Liver (tissue), 9 donors: ENCODE measurements around the gene C2CD2. TPM values are rescaled to one million over a fixed set of nuclear protein-coding genes. Genes with fewer than 3 reads are reported as not detected.

ENCODE experiments used
- DNase-seq: peaks from one replicate; pipeline ENCODE4 v3.0.0-alpha.2; 2017; ENCODE audit warnings: low spot score
- H3K27ac ChIP-seq, 2 donors: one replicate each; pipeline ENCODE4 v1.7.0; 2013; ENCODE audit warnings: inconsistent platforms in 2 of 2, low read length in 2 of 2, control low read depth in 1 of 2, low read depth in 1 of 2, mild to moderate bottlenecking in 1 of 2
- H3K27me3 ChIP-seq, 4 donors: one replicate each; pipeline versions ENCODE4 v1.6.1 to v1.7.0; 2013; ENCODE audit warnings: low read length in 3 of 4, inconsistent platforms in 1 of 4, mild to moderate bottlenecking in 1 of 4, moderate library complexity in 1 of 4; ENCODE audit not compliant: control insufficient read depth in 4 of 4, insufficient read depth in 4 of 4
- H3K36me3 ChIP-seq, 4 donors: one replicate each; pipeline versions ENCODE4 v1.6.1 to v1.7.0; 2013; ENCODE audit warnings: low read length in 3 of 4, mild to moderate bottlenecking in 3 of 4, low read depth in 1 of 4, moderate library complexity in 1 of 4; ENCODE audit not compliant: control insufficient read depth in 4 of 4, insufficient read depth in 3 of 4
- H3K4me1 ChIP-seq, 4 donors: one replicate each; pipeline versions ENCODE4 v1.6.1 to v1.7.0; 2013; ENCODE audit warnings: low read length in 3 of 4, mild to moderate bottlenecking in 3 of 4, moderate library complexity in 1 of 4; ENCODE audit not compliant: control insufficient read depth in 4 of 4, insufficient read depth in 4 of 4
- H3K4me3 ChIP-seq, 3 donors: one replicate each; pipeline versions ENCODE4 v1.6.1 to v1.7.0; 2013; ENCODE audit warnings: low read length in 3 of 3, control low read depth in 1 of 3, low read depth in 1 of 3, mild to moderate bottlenecking in 1 of 3
- H3K9ac ChIP-seq, 2 donors: one replicate each; pipeline ENCODE4 v1.7.0; 2013; ENCODE audit warnings: low read length in 2 of 2, mild to moderate bottlenecking in 2 of 2, moderate library complexity in 2 of 2, control low read depth in 1 of 2, low read depth in 1 of 2
- H3K9me3 ChIP-seq, 4 donors: one replicate each; pipeline versions ENCODE4 v1.6.1 to v1.7.0; 2013; ENCODE audit warnings: low read length in 3 of 4; ENCODE audit not compliant: control insufficient read depth in 4 of 4
- CTCF ChIP-seq: fragments of 150-350 bp; IDR thresholded peaks from 2 replicates; pipeline ENCODE4 v1.5.1; 2017; ENCODE audit warnings: improper control_type of control experiment, low read depth, low read length; ENCODE audit not compliant: missing input control
- EGR1 ChIP-seq, 2 donors: IDR thresholded peaks; 2 replicates each; pipeline ENCODE4 v1.6.1; 2016 to 2018; ENCODE audit warnings: antibody characterized with exemption in 2 of 2, low read depth in 2 of 2
- FOXA1 ChIP-seq: IDR thresholded peaks from 2 replicates; pipeline ENCODE4 v1.6.1; 2016; ENCODE audit warnings: antibody characterized with exemption
- FOXA2 ChIP-seq: IDR thresholded peaks from 2 replicates; pipeline ENCODE4 v1.6.1; 2016; ENCODE audit warnings: antibody characterized with exemption
- GABPA ChIP-seq, 2 donors: IDR thresholded peaks in 1 of 2; conservative IDR thresholded peaks in 1 of 2; 2 replicates each; pipeline ENCODE4 v1.6.1; 2016; ENCODE audit warnings: antibody characterized with exemption in 2 of 2, mild to moderate bottlenecking in 1 of 2, moderate library complexity in 1 of 2
- HNF4A ChIP-seq, 2 donors: conservative IDR thresholded peaks; 2 replicates each; pipeline ENCODE4 v1.6.1; 2016; ENCODE audit warnings: antibody characterized with exemption in 2 of 2, mild to moderate bottlenecking in 2 of 2
- HNF4G ChIP-seq: IDR thresholded peaks from 2 replicates; pipeline ENCODE4 v1.6.1; 2016; ENCODE audit warnings: antibody characterized with exemption
- JUND ChIP-seq, 2 donors: IDR thresholded peaks; 2 replicates each; pipeline ENCODE4 v1.6.1; 2016; ENCODE audit warnings: antibody characterized with exemption in 2 of 2
- MAX ChIP-seq: IDR thresholded peaks from 2 replicates; pipeline ENCODE4 v1.6.1; 2016; ENCODE audit warnings: antibody characterized with exemption
- NR2F2 ChIP-seq: IDR thresholded peaks from 2 replicates; pipeline ENCODE4 v1.6.1; 2016; ENCODE audit warnings: antibody characterized with exemption
- RAD21 ChIP-seq, 2 donors: IDR thresholded peaks; 2 replicates each; pipeline ENCODE4 v1.6.1; 2016; ENCODE audit warnings: antibody characterized with exemption in 2 of 2, mild to moderate bottlenecking in 2 of 2
- REST ChIP-seq: IDR thresholded peaks from 2 replicates; pipeline ENCODE4 v1.6.1; 2016; ENCODE audit warnings: antibody characterized with exemption, mild to moderate bottlenecking
- RXRA ChIP-seq, 2 donors: IDR thresholded peaks; 2 replicates each; pipeline ENCODE4 v1.6.1; 2017 to 2018; ENCODE audit warnings: antibody characterized with exemption in 2 of 2, mild to moderate bottlenecking in 1 of 2
- SP1 ChIP-seq: IDR thresholded peaks from 2 replicates; pipeline ENCODE4 v1.6.1; 2018; ENCODE audit warnings: antibody characterized with exemption, mild to moderate bottlenecking
- TAF1 ChIP-seq: conservative IDR thresholded peaks from 2 replicates; pipeline ENCODE4 v1.6.1; 2016; ENCODE audit warnings: antibody characterized with exemption, mild to moderate bottlenecking
- YY1 ChIP-seq: IDR thresholded peaks from 2 replicates; pipeline ENCODE4 v1.6.1; 2016; ENCODE audit warnings: antibody characterized with exemption, mild to moderate bottlenecking
- ZBTB33 ChIP-seq: IDR thresholded peaks from 2 replicates; pipeline ENCODE4 v1.6.1; 2016; ENCODE audit warnings: antibody characterized with exemption
- WGBS: extraction: QIAGEN DNeasy Blood & Tissue Kit; methylation state at CpG from one replicate; pipeline ENCODE4 v1.1.7; 2013; 5-methylcytosine and 5-hydroxymethylcytosine counted together
- polyA plus RNA-seq, 2 donors: library from polyadenylated mRNA; stranded (reverse) in 1 of 2; unstranded in 1 of 2; fragments of 200-250 nt in 1 of 2; fragments of >200 nt in 1 of 2; fragmentation: Nextera tagmentation in 1 of 2; extraction: Ambion mirVana in 1 of 2; gene quantifications; one replicate each; pipeline versions ENCODE4 v1.2.1 to v1.2.3, GENCODE V29; 2013 to 2015
- total RNA-seq, 2 donors: library from RNA; depleted of rRNA; stranded (reverse); fragments of >200 nt; gene quantifications; one replicate each; pipeline ENCODE4 v1.2.3, GENCODE V29; 2014
- TF ChIP-seq, protein P1 (sequence below): IDR thresholded peaks from 2 replicates; pipeline ENCODE4 v1.6.1; 2016; ENCODE audit warnings: antibody characterized with exemption
- donor health status: healthy.
- donor health status: healthy.
- donor health status: healthy.
- donor health status: healthy.
- donor health status: healthy.

Gene C2CD2
- total and polyA plus RNA-seq, 4 donors: 2.9 to 17.9 (median 6.0) TPM

GRCh38 chr21:41919666-41920398 lies 34.0 kb downstream of the C2CD2 start (continued):
- no peak for TF ChIP-seq MAX
- no peak for TF ChIP-seq EGR1 (IDR thresholded peaks at IDR 0.05; ENCODE audit: low read depth in 2 of 2)
- no peak for TF ChIP-seq YY1
- no peak for TF ChIP-seq NR2F2
- TF ChIP-seq FOXA1: no peak
- TF ChIP-seq, protein P1, sequence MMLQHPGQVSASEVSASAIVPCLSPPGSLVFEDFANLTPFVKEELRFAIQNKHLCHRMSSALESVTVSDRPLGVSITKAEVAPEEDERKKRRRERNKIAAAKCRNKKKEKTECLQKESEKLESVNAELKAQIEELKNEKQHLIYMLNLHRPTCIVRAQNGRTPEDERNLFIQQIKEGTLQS: no peak

DNA sequence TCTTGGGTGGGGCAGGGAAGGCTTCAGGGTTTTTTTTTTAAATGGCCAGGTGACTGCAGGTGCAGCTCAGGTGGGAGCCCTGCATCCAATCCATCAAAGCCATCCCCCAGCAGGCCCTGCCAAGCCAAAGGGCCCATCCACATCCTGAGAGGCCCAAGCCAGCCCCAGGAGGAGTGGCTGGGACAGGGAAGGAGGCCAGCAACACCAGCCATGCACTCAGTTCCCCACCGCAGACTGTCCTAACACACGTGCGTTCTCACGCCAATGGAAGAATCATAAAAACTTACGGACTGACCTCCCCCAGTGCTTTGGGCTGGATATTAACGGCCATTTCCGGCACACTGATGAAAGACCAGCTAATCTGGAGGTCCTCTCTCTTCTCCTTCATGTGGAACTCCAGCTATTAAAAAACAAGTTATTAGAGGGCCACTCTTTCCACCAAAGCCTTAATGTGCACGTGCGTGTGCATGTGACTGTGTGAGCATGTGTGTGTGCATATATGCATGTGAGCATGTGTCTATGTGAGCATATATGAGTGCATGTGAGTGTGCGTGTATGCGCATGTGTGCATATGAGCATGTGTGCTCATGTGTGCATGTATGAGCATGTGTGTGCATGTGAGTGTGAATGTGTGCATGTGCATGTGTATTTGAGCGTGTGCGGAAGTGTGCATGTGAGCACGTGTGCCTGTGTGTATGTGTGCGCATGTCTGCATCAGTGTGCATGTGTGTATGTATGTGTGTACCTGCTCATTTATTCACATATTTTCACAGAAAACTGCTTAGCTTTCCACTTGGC lies 35.1 kb downstream of the C2CD2 start:
- H3K27me3 ChIP-seq: no peaks in the 10 kb centered on the region
- peaks cover 0 to 3% (median 2%) of the 10 kb centered on the region in 4 donors for H3K4me1 ChIP-seq
- no peak overlapping the region for H3K4me3 ChIP-seq
- no peak for TF ChIP-seq FOXA1
- no peak for TF ChIP-seq RXRA (IDR thresholded peaks at IDR 0.05)
- no peak for TF ChIP-seq FOXA2
- TF ChIP-seq YY1: no peak
- TF ChIP-seq MAX: no peak
- no peak for TF ChIP-seq JUND (IDR thresholded peaks at IDR 0.05)
- no peak for TF ChIP-seq REST
- TF ChIP-seq TAF1: no peak
- TF ChIP-seq RAD21 (IDR thresholded peaks at IDR 0.05): no peak
- TF ChIP-seq CTCF: no peak
- TF ChIP-seq NR2F2: no peak
- no peak for TF ChIP-seq HNF4G
- TF ChIP-seq HNF4A (conservative IDR thresholded peaks at IDR 0.05): no peak
- no peak for TF ChIP-seq ZBTB33
- TF ChIP-seq, protein P1: no peak
- no peak for TF ChIP-seq EGR1 (IDR thresholded peaks at IDR 0.05; ENCODE audit: low read depth in 2 of 2)
- TF ChIP-seq GABPA (IDR thresholded peaks at IDR 0.05 in 1 of 2, conservative IDR thresholded peaks at IDR 0.05 in 1 of 2): no peak
- TF ChIP-seq SP1: no peak
- H3K9ac ChIP-seq: no peak overlapping the region
- no peaks in the 10 kb centered on the region for H3K9me3 ChIP-seq
- H3K27ac ChIP-seq: no peak overlapping the region
- 96% methylated on average over 15 of the region's 15 CpGs for WGBS
- peaks cover 1 to 14% (median 8%) of the 10 kb centered on the region in 4 donors for H3K36me3 ChIP-seq
- DNase-seq: no peak
